K562 (cell line): ENCODE measurements around the gene DOK3. TPM values are rescaled to one million over a fixed set of nuclear protein-coding genes. Genes with fewer than 3 reads are reported as not detected.

Experiments used
- DPF2 ChIP-seq: fragments of 450-650 bp; IDR thresholded peaks from 2 replicates; pipeline ENCODE4 v1.6.1; 2016
- MAZ ChIP-seq, 2 experiments: fragments of 450-650 bp in 1 of 2; sonication (generic) in 1 of 2; formaldehyde crosslinking; IDR thresholded peaks in 1 of 2; conservative IDR thresholded peaks in 1 of 2; 2 replicates each; pipeline versions ENCODE4 v1.4.0 to v1.5.0; 2020; ENCODE audit warnings: mild to moderate bottlenecking in 1 of 2, missing genetic modification reagents in 1 of 2
- MGA ChIP-seq: fragments of 450-650 bp; IDR thresholded peaks from 2 replicates; pipeline ENCODE4 v1.6.1; 2016; ENCODE audit warnings: mild to moderate bottlenecking, moderate library complexity
- MNT ChIP-seq, 2 experiments: fragments of 450-650 bp; conservative IDR thresholded peaks; 2 replicates each; pipeline ENCODE4 v1.6.1; 2017; ENCODE audit warnings: mild to moderate bottlenecking in 2 of 2, moderate library complexity in 2 of 2
- RBM34 ChIP-seq: fragments of 200-400 bp; formaldehyde crosslinking; IDR thresholded peaks from 2 replicates; pipeline ENCODE4 v1.6.1; 2018; ENCODE audit warnings: low read length, borderline replicate concordance; ENCODE audit not compliant: insufficient read depth
- TBL1XR1 ChIP-seq, 2 experiments: IDR thresholded peaks; 2 replicates each; pipeline ENCODE4 v1.6.1; 2012; ENCODE audit warnings: improper control_type of control experiment in 2 of 2, low read length in 2 of 2, mild to moderate bottlenecking in 1 of 2
- ZC3H4 ChIP-seq: sonication (generic); formaldehyde crosslinking; IDR thresholded peaks from 2 replicates; pipeline ENCODE4 v1.9.0; 2021; ENCODE audit warnings: missing genetic modification reagents, borderline replicate concordance
- ZKSCAN8 ChIP-seq: fragments of 200-800 bp; sonication (Bioruptor generic); IDR thresholded peaks from 2 replicates; pipeline ENCODE4 v1.6.1; 2016; ENCODE audit warnings: missing genetic modification characterization, missing compliant biosample characterization
- ZNF212 ChIP-seq: fragments of 450-650 bp; formaldehyde crosslinking; IDR thresholded peaks from 2 replicates; pipeline ENCODE4 v1.4.0; 2020; ENCODE audit warnings: mild to moderate bottlenecking
- ZNF398 ChIP-seq: fragments of 250-450 bp; sonication (Bioruptor Pico); IDR thresholded peaks from 2 replicates; pipeline ENCODE4 v1.8.0; 2021; ENCODE audit warnings: moderate library complexity, mild to moderate bottlenecking, inconsistent platforms
- polyA plus RNA-seq, 8 experiments: library from polyadenylated mRNA; depleted of rRNA in 4 of 8; stranded (reverse) in 5 of 8; unstranded in 3 of 8; fragments of >200 nt; fragmentation: Nextera tagmentation in 2 of 8; fragmentation: Illumina TruSeq in 1 of 8; extraction: Ambion mirVana in 2 of 8; extraction: Trizol in 1 of 8; gene quantifications; 2 replicates each; pipeline versions ENCODE4 v1.2.1 to v1.2.3, GENCODE V29; 2011 to 2014; ENCODE audit warnings: inconsistent platforms in 1 of 8, missing spikeins in 1 of 8
- total RNA-seq, 7 experiments: library from RNA; depleted of rRNA in 6 of 7; stranded (reverse); fragments of >200 nt in 6 of 7; fragmentation: Illumina TruSeq in 2 of 7; extraction: Trizol in 2 of 7; gene quantifications; 2 replicates each; pipeline versions ENCODE4 v1.2.1 to v1.2.3, GENCODE V29; 2011 to 2021; ENCODE audit warnings: low replicate concordance in 1 of 7

The DOK3 gene
- total and polyA plus RNA-seq, 9 of the 15 experiments (the other 6 are each of a cell fraction or from before 2014, with no cell fraction given), result 1.3 to 23.0 (median 8.0) TPM

GRCh38 chr5:177478711-177479646 is 30.6 kb downstream of the DOK3 start (continued):
- TF ChIP-seq MNT (conservative IDR thresholded peaks at IDR 0.05) (peak; percentile 70 to 85), ZNF398 (no peak; the same call in 1 of the 2 replicates), ZC3H4 (no peak), ZNF212 (CRISPR knock-in tag) (no peak), MAZ (CRISPR knock-in tag; conservative IDR thresholded peaks at IDR 0.05 in 1 of 2, IDR thresholded peaks at IDR 0.05 in 1 of 2) (peak; percentile 36 to 64; a peak in 3 of 4 replicates), DPF2 (no peak), MGA (peak; percentile 76), TBL1XR1 (IDR thresholded peaks at IDR 0.05; ENCODE audit: low read length in 2 of 2) (no peak), ZKSCAN8 (no peak; the same call in 1 of the 2 replicates), RBM34 (no peak)
